H1 (cell line): ENCODE results near the gene SLX4IP. TPM values are rescaled to one million over a fixed set of nuclear protein-coding genes. Genes with fewer than 3 reads are reported as not detected.

Source experiments
- CHD7 ChIP-seq: fragments of 300-600 bp; sonication (generic); IDR thresholded peaks from 2 replicates; pipeline ENCODE4 v1.7.1; 2012; ENCODE audit warnings: low read length, moderate library complexity, mild to moderate bottlenecking, inconsistent platforms; ENCODE audit not compliant: insufficient replicate concordance
- CTBP2 ChIP-seq: IDR thresholded peaks from 2 replicates; pipeline ENCODE4 v1.7.0; 2011; ENCODE audit warnings: borderline replicate concordance, mild to moderate bottlenecking, moderate library complexity, mixed read lengths, low read length; ENCODE audit not compliant: insufficient read depth, insufficient read length
- SP2 ChIP-seq: IDR thresholded peaks from 2 replicates; pipeline ENCODE4 v1.6.1; 2012; ENCODE audit warnings: mild to moderate bottlenecking, low read length, inconsistent platforms
- YY1 ChIP-seq: IDR thresholded peaks from 2 replicates; pipeline ENCODE4 v1.6.1; 2011; ENCODE audit warnings: low read depth, mild to moderate bottlenecking, low read length
- polyA plus RNA-seq, 7 experiments: library from polyadenylated mRNA; depleted of rRNA in 3 of 7; stranded (reverse) in 5 of 7; unstranded in 2 of 7; fragments of >200 nt in 5 of 7; fragments of 200-250 nt in 2 of 7; gene quantifications; 1 replicate in 5 of 7; 2 replicates in 1 of 7; 4 replicates in 1 of 7; pipeline versions ENCODE4 v1.2.1 to v1.2.3, GENCODE V29; 2011 to 2013; ENCODE audit warnings: missing spikeins in 2 of 7, mixed read lengths in 2 of 7
- total RNA-seq: library from RNA; stranded (reverse); fragmentation: NEBNext Ultra II Directional; extraction: Animal tissue kit (Norgen Biotek cat#: 25700); gene quantifications from 2 replicates; pipeline ENCODE4 v1.2.1, GENCODE V29; 2021

Gene SLX4IP
- total and polyA plus RNA-seq, 2 of the 8 experiments (the other 6 are each of a cell fraction or from before 2014, with no cell fraction given), result 2.4 to 8.7 TPM

- TF ChIP-seq CHD7, result no peak
- TF ChIP-seq CTBP2, result no peak
- no peak for TF ChIP-seq SP2
- TF ChIP-seq YY1, result no peak
Measured at GRCh38 chr20:10549511-10549910, 114.4 kb downstream of the SLX4IP start (continued).
